ENCODE results near the gene GTF2H3. TPM values are rescaled to one million over a fixed set of nuclear protein-coding genes. Genes with fewer than 3 reads are reported as not detected.

GTF2H3 gene
- polyA plus RNA-seq, 2 of the 4 experiments (the other 2 are of a cell fraction), result 25.5 to 85.3 TPM

DNA sequence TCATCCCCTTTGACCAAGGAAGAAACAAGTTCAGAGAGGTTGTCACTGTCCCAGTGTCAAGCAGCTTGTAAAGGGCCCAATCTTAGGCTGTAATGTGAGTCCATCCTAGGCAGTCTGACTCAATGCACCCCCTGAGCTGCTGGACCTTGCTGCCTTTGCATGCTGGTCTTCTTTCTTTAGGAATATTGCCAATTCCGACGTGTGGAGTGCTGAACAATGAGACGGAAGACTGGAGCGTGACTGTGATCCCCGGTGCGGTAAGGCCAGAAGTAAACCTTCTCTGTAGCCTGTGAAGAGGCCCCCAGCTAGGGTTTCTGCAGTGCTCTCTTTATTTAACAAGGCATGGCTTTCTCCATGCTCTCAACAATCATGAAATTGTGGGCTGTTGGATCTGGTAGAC is 38.2 kb downstream of the GTF2H3 start:
- no peak overlapping the region for H3K27ac ChIP-seq
- H3K9me3 ChIP-seq, result no peaks in the 10 kb centered on the region
- H3K4me2 ChIP-seq, result peak overlapping the region; percentile 92
- peak overlapping the region; percentile 77 for H3K4me3 ChIP-seq
- CTCF ChIA-PET, result interaction anchor here (1.7 kb wide), 1 partner anchor 9 kb away, joined by 5 read pairs; no protein-coding TSS in a partner anchor
- TF ChIP-seq CBX8 (IDR thresholded peaks at IDR 0.05), result no peak
- TF ChIP-seq FOXS1 (CRISPR knock-in tag; IDR thresholded peaks at IDR 0.05), result no peak
- no peak for TF ChIP-seq MAZ (IDR thresholded peaks at IDR 0.05; ENCODE audit: borderline replicate concordance, low read depth, low read length)
- TF ChIP-seq POLR2A (IDR thresholded peaks at IDR 0.05; ENCODE audit: low read length), result no peak
- TF ChIP-seq RFX5 (IDR thresholded peaks at IDR 0.05), result no peak
- no peak for TF ChIP-seq HOXB5 (CRISPR knock-in tag; IDR thresholded peaks at IDR 0.05)
- TF ChIP-seq, protein P1, sequence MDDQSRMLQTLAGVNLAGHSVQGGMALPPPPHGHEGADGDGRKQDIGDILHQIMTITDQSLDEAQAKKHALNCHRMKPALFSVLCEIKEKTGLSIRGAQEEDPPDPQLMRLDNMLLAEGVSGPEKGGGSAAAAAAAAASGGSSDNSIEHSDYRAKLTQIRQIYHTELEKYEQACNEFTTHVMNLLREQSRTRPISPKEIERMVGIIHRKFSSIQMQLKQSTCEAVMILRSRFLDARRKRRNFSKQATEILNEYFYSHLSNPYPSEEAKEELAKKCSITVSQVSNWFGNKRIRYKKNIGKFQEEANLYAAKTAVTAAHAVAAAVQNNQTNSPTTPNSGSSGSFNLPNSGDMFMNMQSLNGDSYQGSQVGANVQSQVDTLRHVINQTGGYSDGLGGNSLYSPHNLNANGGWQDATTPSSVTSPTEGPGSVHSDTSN (IDR thresholded peaks at IDR 0.05), result no peak
- TF ChIP-seq CHD2 (IDR thresholded peaks at IDR 0.05; ENCODE audit: low read length, partially characterized antibody), result no peak
- WGBS (ENCODE audit: missing lambda C conversion rate), result 97% methylated on average over 6 of the region's 6 CpGs
- peak in 1 of 2 experiments; percentile 3; a peak in 2 of 6 replicates for ATAC-seq
- POLR2A ChIA-PET, result no interaction called here
- no peak for DNase-seq (ENCODE audit: low read depth in 1 of 2, low spot score in 1 of 2)
- H3K4me1 ChIP-seq, result peaks cover 10% of the 10 kb centered on the region; the same call in 1 of the 3 replicates
- no peak for FAIRE-seq

DNA sequence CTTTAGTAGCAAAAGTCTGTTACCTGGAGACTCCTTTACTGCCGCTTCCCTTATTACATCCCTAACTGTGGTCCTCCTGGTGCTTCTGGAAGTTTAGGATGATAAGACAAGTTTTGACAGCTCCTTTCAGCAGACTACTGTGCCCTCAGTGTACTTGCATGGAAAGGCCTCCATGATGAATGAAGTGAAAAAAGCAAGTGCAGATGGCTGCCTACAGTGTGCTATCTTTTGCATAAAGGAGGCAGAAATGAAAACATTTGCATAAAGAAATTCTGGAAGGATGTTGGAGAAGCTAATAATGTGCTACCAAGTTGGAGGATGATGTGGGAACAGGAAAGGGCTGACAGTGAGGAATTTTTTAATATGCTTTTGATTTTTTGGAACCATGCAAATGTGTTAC is 41.8 kb downstream of the GTF2H3 start:
- DNase-seq (ENCODE audit: low read depth in 1 of 2, low spot score in 1 of 2), result no peak
- TF ChIP-seq HOXB5 (CRISPR knock-in tag; IDR thresholded peaks at IDR 0.05) (no peak), CEBPB (IDR thresholded peaks at IDR 0.05) (no peak), ZSCAN20 (CRISPR knock-in tag; IDR thresholded peaks at IDR 0.05) (no peak), HOXB13 (CRISPR knock-in tag; IDR thresholded peaks at IDR 0.05; ENCODE audit: low read depth) (no peak), NR3C1 (IDR thresholded peaks at IDR 0.05) (no peak), PHF8 (IDR thresholded peaks at IDR 0.05; ENCODE audit: borderline replicate concordance, low read depth) (no peak), FOXS1 (CRISPR knock-in tag; IDR thresholded peaks at IDR 0.05) (no peak), HEYL (CRISPR knock-in tag; IDR thresholded peaks at IDR 0.05) (no peak), CHD4 (IDR thresholded peaks at IDR 0.05; ENCODE audit: borderline replicate concordance) (no peak), RAD21 (conservative IDR thresholded peaks at IDR 0.05 in 1 of 2, IDR thresholded peaks at IDR 0.05 in 1 of 2) (no peak)
- TF ChIP-seq, protein P2, sequence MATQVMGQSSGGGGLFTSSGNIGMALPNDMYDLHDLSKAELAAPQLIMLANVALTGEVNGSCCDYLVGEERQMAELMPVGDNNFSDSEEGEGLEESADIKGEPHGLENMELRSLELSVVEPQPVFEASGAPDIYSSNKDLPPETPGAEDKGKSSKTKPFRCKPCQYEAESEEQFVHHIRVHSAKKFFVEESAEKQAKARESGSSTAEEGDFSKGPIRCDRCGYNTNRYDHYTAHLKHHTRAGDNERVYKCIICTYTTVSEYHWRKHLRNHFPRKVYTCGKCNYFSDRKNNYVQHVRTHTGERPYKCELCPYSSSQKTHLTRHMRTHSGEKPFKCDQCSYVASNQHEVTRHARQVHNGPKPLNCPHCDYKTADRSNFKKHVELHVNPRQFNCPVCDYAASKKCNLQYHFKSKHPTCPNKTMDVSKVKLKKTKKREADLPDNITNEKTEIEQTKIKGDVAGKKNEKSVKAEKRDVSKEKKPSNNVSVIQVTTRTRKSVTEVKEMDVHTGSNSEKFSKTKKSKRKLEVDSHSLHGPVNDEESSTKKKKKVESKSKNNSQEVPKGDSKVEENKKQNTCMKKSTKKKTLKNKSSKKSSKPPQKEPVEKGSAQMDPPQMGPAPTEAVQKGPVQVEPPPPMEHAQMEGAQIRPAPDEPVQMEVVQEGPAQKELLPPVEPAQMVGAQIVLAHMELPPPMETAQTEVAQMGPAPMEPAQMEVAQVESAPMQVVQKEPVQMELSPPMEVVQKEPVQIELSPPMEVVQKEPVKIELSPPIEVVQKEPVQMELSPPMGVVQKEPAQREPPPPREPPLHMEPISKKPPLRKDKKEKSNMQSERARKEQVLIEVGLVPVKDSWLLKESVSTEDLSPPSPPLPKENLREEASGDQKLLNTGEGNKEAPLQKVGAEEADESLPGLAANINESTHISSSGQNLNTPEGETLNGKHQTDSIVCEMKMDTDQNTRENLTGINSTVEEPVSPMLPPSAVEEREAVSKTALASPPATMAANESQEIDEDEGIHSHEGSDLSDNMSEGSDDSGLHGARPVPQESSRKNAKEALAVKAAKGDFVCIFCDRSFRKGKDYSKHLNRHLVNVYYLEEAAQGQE (IDR thresholded peaks at IDR 0.05), result no peak
- TF ChIP-seq, protein P1 (IDR thresholded peaks at IDR 0.05), result no peak
- Histone ChIP-seq H3K4me2 (no peak overlapping the region), H3K27ac (no peak overlapping the region), H3K4me3 (no peak overlapping the region), H3K9me3 (no peaks in the 10 kb centered on the region), H3K4me1 (peaks cover 9% of the 10 kb centered on the region; the same call in 1 of the 3 replicates)
- WGBS (ENCODE audit: missing lambda C conversion rate), result 100% methylated on average over 1 of the region's 1 CpG
- no peak for FAIRE-seq
- ATAC-seq, result no peak
- CTCF ChIA-PET, result no interaction called here
- POLR2A ChIA-PET, result no interaction called here
